NCI-H2107 (cell line): Measurements from ENCODE around the gene PLIN1.

Experiments
- DNase-seq: peaks from one replicate; lab custom pipeline; 2025; lab: John Stamatoyannopoulos, UW

The PLIN1 gene

GRCh38 chr15:89628806-89629715 is 50.1 kb downstream of the PLIN1 start:
- DNase-seq, result no peak

DNA sequence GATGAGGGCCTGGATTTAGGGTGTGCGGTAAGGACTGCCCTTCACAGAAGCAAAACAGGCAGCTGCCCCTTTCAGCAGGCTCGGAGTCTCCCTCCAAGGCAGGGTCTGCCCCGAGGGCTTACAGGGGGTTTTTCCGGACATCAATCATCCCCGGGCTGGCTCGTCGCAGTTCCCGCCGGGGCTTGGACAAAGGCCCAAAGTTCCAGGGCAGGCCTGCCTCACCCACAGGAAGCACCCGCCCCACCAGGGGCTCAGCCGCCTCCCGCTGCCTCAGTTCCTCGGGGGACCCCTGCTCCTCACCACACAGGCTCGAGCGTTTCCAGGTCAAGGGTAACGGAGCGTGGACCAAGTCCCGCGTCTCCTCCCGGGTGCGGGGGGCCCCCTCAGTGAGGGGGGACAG is 50.9 kb downstream of the PLIN1 start:
- DNase-seq, result no peak

DNA sequence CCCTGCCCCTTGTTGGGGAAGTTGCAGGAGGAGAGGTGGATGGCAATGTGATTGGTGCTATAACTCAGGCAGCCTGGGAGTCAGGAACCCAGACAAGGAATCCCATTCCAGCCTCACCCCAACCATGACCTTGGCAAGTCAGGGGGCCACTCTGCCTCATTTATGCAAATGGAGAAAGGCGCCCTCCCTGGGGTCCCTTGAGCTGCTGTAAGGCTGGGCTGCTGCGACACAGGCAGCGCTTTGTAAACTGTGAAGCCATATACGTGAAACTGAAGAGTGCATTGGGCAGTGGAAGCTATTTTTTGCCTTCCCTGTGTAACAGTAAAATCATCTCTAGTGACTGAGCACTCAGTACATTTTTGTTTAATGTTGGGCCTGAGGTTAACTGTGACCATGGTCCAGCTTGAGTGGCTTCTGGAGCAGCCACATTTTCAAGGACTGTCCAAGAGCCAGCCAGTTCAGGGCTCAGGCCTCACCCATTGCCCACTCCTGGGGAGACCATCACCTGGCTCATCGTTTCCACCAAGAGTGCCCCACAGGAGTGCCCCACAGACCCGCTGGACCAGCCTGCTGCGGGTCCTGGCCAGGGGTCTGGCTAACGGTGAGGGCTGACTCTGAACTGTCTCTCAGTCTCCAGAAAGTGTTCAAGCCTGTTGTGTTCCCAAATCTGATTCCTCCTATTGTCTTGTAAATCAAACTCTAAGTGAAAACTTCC is 51.8 kb downstream of the PLIN1 start:
- no peak for DNase-seq

DNA sequence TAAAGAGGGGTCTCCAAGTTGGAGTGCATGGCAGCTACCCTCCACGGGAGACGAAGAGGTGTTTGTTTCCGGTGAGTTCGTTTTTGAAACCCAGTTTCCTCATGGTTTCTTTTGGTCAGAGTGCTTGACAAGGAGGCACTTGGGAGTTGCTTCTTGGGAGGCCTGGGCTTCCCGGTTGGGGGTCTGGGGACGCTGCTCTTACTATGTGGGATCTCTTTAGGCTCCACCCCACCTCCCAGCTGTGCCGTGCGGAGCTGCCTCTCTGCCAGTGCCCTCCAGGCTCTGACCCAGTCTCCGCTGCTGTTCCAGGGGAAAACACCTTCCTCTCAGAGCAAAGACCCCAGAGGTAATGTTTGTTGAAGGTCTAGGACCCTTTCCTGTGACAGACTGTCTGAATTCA is 53.5 kb downstream of the PLIN1 start:
- no peak for DNase-seq

DNA sequence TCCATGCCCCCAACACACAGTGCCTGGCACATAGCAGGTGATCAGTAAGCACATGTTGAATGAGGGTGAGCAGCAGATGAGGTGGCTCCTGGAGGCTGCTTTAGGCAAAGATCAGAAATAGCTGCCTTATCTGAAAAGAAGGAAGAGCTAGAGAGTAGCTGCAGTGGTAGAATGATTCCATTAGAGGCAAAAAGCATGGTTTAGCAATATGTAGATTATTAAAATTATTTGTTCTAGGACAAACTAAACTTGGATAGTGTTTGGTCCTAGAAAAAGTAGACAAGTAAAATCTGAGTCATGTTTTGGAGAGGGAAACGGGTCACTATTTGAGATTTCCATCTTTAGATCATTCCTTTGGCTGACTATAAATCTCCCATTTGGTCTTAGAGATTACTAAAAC is 56.0 kb downstream of the PLIN1 start:
- no peak for DNase-seq

DNA sequence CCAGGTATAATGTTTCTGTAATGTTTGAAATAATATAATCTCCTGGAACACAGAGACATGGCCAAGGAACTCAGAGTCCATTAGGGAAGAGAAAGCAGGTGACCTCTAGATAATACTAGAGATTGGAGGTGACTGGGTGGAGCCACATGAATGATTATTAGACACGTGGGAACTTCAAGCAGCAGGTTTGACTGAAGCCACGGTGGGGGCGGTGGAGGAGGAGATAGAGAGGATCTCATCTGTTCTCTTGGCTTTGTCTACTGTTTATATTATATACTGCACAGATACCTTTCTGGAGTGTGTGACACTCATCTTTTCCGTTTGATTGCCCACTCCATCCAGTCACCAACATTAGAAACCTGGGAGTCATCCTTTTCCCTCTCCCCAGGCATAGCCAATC is 57.6 kb downstream of the PLIN1 start:
- DNase-seq, result no peak

DNA sequence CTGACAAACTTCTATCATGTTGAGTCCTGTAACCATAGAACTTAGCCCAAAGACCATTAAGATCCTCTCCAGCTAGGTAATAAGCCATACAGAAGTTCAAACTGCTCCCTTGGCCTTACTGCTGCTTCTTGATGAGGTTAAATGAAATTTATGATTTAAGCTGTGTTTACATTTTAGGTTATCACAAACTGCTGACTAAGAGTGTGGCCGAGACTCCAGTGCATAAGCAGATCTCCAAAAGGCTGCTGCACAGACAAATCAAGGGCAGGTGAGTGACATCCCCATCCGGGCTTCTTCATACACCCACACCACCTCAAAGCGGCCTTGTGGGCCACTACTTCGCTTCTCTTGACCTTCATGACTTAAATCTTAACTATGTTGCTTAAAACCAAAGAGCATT is 62.9 kb downstream of the PLIN1 start:
- no peak for DNase-seq

DNA sequence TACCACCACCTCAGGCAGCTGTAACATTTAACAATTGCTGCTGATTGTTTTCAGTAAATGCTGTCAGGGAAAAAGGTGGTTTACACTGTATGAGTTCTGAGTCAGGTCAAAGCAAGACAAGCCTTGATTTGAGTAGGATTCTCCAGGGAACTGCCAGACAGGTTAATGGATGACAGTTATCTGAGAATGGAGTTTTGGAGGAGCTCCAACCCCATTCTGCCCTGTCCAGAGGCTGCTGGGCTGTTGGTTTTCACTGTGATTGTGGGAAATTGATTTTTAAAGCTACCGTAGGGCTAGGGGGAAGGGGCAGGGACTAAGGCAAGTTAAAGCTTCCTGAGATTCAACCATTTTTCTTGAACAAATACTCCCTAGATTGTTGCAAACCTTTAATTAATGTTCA is 64.0 kb downstream of the PLIN1 start:
- no peak for DNase-seq
